ENCODE data around the gene DDN. TPM values are rescaled to one million over a fixed set of nuclear protein-coding genes. Genes with fewer than 3 reads are reported as not detected.

DDN gene
- total RNA-seq, 1 donor from 2014 or later = 0.44 TPM

DNA sequence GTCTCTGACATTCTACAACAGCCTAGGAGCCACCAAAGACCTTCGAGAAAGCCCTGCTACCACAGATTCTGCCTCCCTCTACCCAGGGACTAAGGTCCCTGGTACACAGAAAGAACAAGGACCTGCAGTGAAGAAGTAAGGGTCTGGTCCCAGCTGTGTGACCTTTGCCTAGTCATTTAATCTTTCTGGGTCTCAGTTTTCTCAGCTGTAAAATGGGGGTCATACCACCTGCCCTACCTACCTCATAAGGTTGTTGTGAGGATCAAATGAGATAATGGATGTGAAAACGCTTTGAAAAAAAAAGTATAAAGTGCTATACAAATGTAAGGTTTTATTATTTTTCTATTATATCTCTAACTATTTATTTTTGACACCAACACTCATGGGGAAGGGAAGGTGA lies 24.6 kb upstream of the DDN start:
- peaks cover 78% of the 10 kb centered on the region for H3K36me3 Mint-ChIP-seq (ENCODE audit: low read depth)
- CTCF ChIA-PET = no interaction called here
- ATAC-seq (ENCODE audit: low read depth) (no peak), DNase-seq (no peak)
- no peak overlapping the region for H3K27ac Mint-ChIP-seq
- no peaks in the 10 kb centered on the region for H3K9me3 Mint-ChIP-seq
- intact Hi-C loops (cut with micrococcal nuclease) = no loop called here
- POLR2A ChIA-PET = interaction anchor here (1.5 kb wide), 1 partner anchor 12 kb away, joined by 4 read pairs; no protein-coding TSS in a partner anchor
- TF ChIP-seq, protein P1, sequence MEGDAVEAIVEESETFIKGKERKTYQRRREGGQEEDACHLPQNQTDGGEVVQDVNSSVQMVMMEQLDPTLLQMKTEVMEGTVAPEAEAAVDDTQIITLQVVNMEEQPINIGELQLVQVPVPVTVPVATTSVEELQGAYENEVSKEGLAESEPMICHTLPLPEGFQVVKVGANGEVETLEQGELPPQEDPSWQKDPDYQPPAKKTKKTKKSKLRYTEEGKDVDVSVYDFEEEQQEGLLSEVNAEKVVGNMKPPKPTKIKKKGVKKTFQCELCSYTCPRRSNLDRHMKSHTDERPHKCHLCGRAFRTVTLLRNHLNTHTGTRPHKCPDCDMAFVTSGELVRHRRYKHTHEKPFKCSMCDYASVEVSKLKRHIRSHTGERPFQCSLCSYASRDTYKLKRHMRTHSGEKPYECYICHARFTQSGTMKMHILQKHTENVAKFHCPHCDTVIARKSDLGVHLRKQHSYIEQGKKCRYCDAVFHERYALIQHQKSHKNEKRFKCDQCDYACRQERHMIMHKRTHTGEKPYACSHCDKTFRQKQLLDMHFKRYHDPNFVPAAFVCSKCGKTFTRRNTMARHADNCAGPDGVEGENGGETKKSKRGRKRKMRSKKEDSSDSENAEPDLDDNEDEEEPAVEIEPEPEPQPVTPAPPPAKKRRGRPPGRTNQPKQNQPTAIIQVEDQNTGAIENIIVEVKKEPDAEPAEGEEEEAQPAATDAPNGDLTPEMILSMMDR (IDR thresholded peaks at IDR 0.05) = no peak
- no peaks in the 10 kb centered on the region for H3K27me3 Mint-ChIP-seq
- H3K4me3 Mint-ChIP-seq = no peak overlapping the region
- H3K4me1 Mint-ChIP-seq = peaks cover 10% of the 10 kb centered on the region

DNA sequence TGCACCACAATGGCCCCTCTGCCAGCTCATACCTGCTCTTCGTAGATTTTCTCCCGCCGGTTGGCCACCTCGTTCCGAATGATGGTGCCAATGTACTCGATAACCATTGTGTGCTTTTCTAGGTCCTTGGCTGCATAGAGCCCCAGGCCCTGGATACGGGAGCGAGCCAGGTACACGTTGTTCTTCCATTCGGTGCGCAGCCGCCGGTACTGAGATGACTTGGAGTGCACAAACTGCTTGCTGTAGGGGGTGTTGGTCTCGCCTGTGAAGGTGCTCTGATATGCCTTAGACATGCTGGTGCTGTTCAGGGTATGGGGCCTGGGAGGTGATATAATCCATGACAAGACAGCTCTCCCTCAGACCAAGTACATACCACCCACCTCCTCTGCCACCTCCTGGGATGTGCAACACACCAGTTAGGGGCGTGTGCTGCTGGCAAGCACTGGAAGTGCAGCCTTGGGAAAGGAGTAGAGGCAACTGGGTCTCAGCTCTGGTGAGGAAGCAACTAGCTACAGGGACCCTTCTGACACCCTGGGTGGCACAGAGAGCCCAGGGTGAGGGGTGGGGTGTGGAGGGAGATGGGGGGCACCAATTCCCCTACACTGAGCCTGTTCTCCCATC lies 23.5 kb upstream of the DDN start:
- TF ChIP-seq, protein P1 (IDR thresholded peaks at IDR 0.05) = no peak
- H3K9me3 Mint-ChIP-seq = no peaks in the 10 kb centered on the region
- H3K4me3 Mint-ChIP-seq = no peak overlapping the region
- no peak for ATAC-seq (ENCODE audit: low read depth)
- H3K27ac Mint-ChIP-seq = no peak overlapping the region
- POLR2A ChIA-PET = no interaction called here
- no peaks in the 10 kb centered on the region for H3K27me3 Mint-ChIP-seq
- peaks cover 16% of the 10 kb centered on the region for H3K4me1 Mint-ChIP-seq
- no peak for DNase-seq
- intact Hi-C loops (cut with micrococcal nuclease) = no loop called here
- H3K36me3 Mint-ChIP-seq (ENCODE audit: low read depth) = peaks cover 72% of the 10 kb centered on the region
- CTCF ChIA-PET = interaction anchor here (1.5 kb wide), 1 partner anchor 26 kb away, joined by 4 read pairs; no protein-coding TSS in a partner anchor

DNA sequence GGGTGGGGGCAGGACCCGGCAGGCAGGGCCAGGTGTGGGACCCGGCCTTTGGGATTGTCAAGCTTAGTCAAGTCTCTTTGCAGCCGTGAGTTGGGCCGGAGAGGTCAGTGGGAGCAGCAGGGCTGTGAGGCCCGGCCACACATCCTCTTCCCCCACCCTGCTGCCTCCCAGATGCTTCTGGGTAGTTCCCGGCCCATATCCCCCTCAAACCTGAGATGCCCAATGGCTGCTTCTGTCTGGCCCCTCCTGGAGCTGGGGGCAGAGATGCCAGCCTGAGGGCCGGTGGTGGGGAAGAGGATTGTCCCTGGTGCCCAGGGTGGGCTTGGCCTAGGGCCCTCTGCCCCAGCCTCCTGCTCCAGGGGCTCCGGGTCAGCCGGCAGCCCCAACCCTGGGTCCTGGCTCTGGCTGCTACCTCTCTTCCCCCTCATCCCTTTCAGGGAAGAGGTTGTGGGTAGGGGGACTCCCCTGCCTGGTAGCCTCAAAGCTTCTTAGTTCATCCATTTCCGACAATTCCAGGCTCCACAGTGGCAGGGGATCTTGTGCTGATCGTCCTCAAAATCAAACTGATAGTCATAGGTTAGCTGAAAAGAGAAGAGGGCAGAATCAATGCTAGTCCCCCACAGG lies 22.2 kb upstream of the DDN start:
- ATAC-seq (ENCODE audit: low read depth) (no peak), DNase-seq (no peak)
- H3K4me3 Mint-ChIP-seq = no peak overlapping the region
- no peak overlapping the region for H3K27ac Mint-ChIP-seq
- H3K36me3 Mint-ChIP-seq (ENCODE audit: low read depth) = peaks cover 63% of the 10 kb centered on the region
- intact Hi-C loops (cut with micrococcal nuclease) = no loop called here
- H3K9me3 Mint-ChIP-seq = no peaks in the 10 kb centered on the region
- ChIA-PET CTCF (interaction anchor here (1.5 kb wide), 1 partner anchor 25 kb away, joined by 4 read pairs; no protein-coding TSS in a partner anchor), POLR2A (no interaction called here)
- peaks cover 25% of the 10 kb centered on the region for H3K4me1 Mint-ChIP-seq
- TF ChIP-seq, protein P1 (IDR thresholded peaks at IDR 0.05) = no peak
- H3K27me3 Mint-ChIP-seq = no peaks in the 10 kb centered on the region

DNA sequence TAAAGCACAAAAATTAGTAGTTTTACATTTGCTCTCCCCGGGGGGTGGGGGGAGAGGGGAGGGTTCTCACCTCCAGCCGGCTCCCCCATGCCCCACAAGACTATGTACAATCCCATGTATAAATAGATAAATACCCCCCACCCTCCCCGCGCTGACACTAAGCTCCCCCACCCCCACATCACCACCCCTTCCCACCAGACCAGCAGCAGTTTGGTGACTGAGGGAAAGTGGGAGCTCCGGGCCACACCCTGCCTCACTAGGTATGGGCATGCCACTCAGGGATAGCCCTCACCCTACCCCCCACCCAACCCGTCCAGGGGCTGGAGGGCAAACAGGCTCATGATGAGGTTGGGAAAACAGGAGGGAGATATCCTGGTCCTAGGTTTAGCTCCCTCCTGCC lies 21.3 kb upstream of the DDN start:
- intact Hi-C loops (cut with micrococcal nuclease) = no loop called here
- peaks cover 60% of the 10 kb centered on the region for H3K36me3 Mint-ChIP-seq (ENCODE audit: low read depth)
- ATAC-seq (ENCODE audit: low read depth) (no peak), DNase-seq (no peak)
- H3K4me1 Mint-ChIP-seq = peaks cover 27% of the 10 kb centered on the region
- no peaks in the 10 kb centered on the region for H3K9me3 Mint-ChIP-seq
- no peak overlapping the region for H3K27ac Mint-ChIP-seq
- TF ChIP-seq, protein P1 (IDR thresholded peaks at IDR 0.05) = no peak
- ChIA-PET CTCF (interaction anchor here (1.2 to 2.2 kb wide), 5 partner anchors 23 to 167 kb away, joined by 3 to 21 read pairs (median 6); partner anchors contain the start of genes ARF3, DDN and FKBP11), POLR2A (interaction anchor here (0.5 to 2.1 kb wide), 11 partner anchors 17 to 420 kb away, joined by 3 to 13 read pairs (median 6); partner anchors contain the start of genes DDN, RHEBL1 and TUBA1B)
- H3K27me3 Mint-ChIP-seq = no peaks in the 10 kb centered on the region
- no peak overlapping the region for H3K4me3 Mint-ChIP-seq

Measured in activated B cell treated with CpG ODN at 0.5 μM for 24 hours (primary cell).